Lower leg skin (tissue), 3 donors: ENCODE results near the gene NRXN2.

Experiments used
- POLR2A ChIP-seq, 2 donors: fragments of 450-650 bp; IDR thresholded peaks; one replicate each; pipeline ENCODE4 v1.6.1; 2016 to 2017; ENCODE audit warnings: antibody characterized with exemption in 2 of 2, mild to moderate bottlenecking in 1 of 2, moderate library complexity in 1 of 2
- TF ChIP-seq, protein P1 (sequence below), 3 donors: fragments of 450-650 bp; IDR thresholded peaks; one replicate each; pipeline ENCODE4 v1.5.1; 2016; ENCODE audit warnings: antibody characterized with exemption in 3 of 3, mild to moderate bottlenecking in 3 of 3, moderate library complexity in 2 of 3

DNA sequence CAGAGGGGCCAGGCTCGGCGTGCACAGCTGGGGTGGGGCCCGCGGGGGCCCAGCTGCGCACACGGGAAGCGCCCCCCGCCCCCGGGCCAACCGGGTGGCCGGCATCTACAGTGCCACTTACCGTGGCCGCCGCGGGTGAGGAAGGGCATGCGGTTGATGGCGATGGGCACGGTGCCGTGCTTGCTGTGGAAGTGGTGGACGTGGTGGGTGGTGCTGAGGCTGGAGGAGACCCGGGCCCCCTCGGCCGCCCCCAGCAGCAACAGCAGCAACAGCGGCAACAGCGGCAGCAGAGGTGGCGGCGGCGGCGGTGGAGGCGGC lies 80.6 kb downstream of the NRXN2 start:
- TF ChIP-seq, protein P1, sequence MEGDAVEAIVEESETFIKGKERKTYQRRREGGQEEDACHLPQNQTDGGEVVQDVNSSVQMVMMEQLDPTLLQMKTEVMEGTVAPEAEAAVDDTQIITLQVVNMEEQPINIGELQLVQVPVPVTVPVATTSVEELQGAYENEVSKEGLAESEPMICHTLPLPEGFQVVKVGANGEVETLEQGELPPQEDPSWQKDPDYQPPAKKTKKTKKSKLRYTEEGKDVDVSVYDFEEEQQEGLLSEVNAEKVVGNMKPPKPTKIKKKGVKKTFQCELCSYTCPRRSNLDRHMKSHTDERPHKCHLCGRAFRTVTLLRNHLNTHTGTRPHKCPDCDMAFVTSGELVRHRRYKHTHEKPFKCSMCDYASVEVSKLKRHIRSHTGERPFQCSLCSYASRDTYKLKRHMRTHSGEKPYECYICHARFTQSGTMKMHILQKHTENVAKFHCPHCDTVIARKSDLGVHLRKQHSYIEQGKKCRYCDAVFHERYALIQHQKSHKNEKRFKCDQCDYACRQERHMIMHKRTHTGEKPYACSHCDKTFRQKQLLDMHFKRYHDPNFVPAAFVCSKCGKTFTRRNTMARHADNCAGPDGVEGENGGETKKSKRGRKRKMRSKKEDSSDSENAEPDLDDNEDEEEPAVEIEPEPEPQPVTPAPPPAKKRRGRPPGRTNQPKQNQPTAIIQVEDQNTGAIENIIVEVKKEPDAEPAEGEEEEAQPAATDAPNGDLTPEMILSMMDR (IDR thresholded peaks at IDR 0.05) = no peak
- TF ChIP-seq POLR2A (IDR thresholded peaks at IDR 0.05) = no peak
